AG04450 (cell line): ENCODE results near the gene POU2AF3. TPM values are rescaled to one million over a fixed set of nuclear protein-coding genes. Genes with fewer than 3 reads are reported as not detected.

ENCODE experiments used
- CTCF ChIA-PET: fragments of 300-600, 350-600 bp; formaldehyde crosslinking; extraction: SDS; loops from one replicate; lab custom pipeline; 2022; ENCODE audit warnings: antibody characterized with exemption, inconsistent platforms; lab: Charles Lee
- POLR2A ChIA-PET: fragments of 350-600 bp; formaldehyde crosslinking; extraction: SDS; loops from one replicate; lab custom pipeline; 2021; ENCODE audit warnings: antibody characterized with exemption, inconsistent platforms; lab: Yijun Ruan, JAX
- DNase-seq: peaks from one replicate; pipeline ENCODE4 v3.0.0-alpha.2; 2011; ENCODE audit warnings: low read depth, low spot score
- H3K27ac ChIP-seq: one replicate; pipeline ENCODE4 v1.5.1; 2012; ENCODE audit warnings: low read depth, low read length, control low read depth
- H3K27me3 ChIP-seq: one replicate; pipeline ENCODE4 v1.6.0; 2012; ENCODE audit warnings: low read length; ENCODE audit not compliant: control insufficient read depth, insufficient read depth
- H3K4me3 ChIP-seq: 2 replicates; pipeline ENCODE4 v1.5.1; 2011; ENCODE audit warnings: mild to moderate bottlenecking, low read depth, low read length, control low read depth
- H3K9me3 ChIP-seq: 2 replicates; pipeline ENCODE4 v1.5.1; 2012; ENCODE audit warnings: low read length; ENCODE audit not compliant: control insufficient read depth, insufficient read depth
- polyA plus RNA-seq: library from polyadenylated mRNA; depleted of rRNA; stranded (reverse); fragments of >200 nt; gene quantifications from 2 replicates; pipeline ENCODE4 v1.2.3, GENCODE V29; 2011
- TF ChIP-seq, protein P1 (sequence below): IDR thresholded peaks from 2 replicates; pipeline ENCODE4 v1.5.1; 2011; ENCODE audit warnings: low read depth, low read length, control low read depth, inconsistent platforms

Gene POU2AF3
- polyA plus RNA-seq, 1 experiment, result not detected

DNA sequence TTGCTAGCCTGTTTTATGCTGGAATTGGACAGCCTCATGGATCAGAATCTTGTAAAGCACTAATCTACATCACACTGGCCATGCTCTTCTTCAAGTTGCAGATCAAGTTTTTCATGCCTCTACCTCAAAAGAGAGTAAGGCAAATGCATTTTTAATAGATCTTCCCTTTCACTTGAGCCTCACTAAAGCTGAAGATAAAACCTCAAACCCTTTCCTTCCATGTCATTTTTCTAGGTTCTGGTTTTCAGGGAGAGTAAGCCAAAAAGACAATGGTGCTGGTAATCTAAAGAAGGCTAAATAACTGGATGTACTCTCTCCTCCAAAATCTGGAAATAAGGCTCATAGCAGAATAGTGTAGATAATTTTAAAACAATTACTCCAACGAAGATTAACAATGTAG lies 52.5 kb downstream of the POU2AF3 start:
- POLR2A ChIA-PET, result no interaction called here
- CTCF ChIA-PET, result no interaction called here
- H3K27ac ChIP-seq, result no peak overlapping the region

DNA sequence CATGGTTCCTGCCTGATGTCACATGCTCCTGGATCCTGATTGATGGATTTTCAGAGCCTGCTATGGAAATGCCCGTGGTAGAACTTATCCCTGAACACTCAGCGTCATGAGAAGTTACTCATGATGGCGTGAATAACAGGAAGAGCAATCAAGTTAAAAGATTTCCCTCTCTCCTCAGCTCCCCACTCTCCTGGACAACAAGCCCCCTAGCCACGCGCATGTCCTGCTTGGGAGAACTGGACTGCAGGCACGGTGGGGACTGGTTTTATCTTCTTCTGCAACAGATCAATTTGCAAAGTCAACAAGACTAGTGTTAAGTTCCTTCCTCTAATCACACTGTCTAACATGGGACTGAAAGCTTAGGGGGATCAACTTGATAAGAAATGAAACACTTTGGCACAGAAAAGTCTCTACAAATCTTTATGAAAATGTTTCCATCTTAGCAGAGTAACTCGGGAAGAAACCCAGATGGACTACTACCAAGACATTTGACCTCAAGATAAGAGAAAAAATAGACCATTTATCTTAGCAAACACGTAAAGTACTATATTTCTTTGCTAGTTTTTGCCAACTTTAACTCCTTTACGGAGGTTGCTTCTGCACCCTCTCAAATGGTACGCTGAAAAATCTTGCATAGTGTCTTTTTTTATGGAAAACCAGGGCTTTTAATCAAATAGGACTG lies 53.2 kb downstream of the POU2AF3 start:
- Histone ChIP-seq H3K27me3 (peaks cover 3% of the 10 kb centered on the region), H3K4me3 (no peak overlapping the region), H3K9me3 (0 out of 2 replicates have a peak, but pooled peaks cover 3% of the 10 kb centered on the region), H3K27ac (no peak overlapping the region)
- ChIA-PET POLR2A (no interaction called here), CTCF (no interaction called here)
- DNase-seq, result no peak
- TF ChIP-seq, protein P1, sequence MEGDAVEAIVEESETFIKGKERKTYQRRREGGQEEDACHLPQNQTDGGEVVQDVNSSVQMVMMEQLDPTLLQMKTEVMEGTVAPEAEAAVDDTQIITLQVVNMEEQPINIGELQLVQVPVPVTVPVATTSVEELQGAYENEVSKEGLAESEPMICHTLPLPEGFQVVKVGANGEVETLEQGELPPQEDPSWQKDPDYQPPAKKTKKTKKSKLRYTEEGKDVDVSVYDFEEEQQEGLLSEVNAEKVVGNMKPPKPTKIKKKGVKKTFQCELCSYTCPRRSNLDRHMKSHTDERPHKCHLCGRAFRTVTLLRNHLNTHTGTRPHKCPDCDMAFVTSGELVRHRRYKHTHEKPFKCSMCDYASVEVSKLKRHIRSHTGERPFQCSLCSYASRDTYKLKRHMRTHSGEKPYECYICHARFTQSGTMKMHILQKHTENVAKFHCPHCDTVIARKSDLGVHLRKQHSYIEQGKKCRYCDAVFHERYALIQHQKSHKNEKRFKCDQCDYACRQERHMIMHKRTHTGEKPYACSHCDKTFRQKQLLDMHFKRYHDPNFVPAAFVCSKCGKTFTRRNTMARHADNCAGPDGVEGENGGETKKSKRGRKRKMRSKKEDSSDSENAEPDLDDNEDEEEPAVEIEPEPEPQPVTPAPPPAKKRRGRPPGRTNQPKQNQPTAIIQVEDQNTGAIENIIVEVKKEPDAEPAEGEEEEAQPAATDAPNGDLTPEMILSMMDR, result no peak

More for the DNA sequence above, 52.5 kb downstream of the POU2AF3 start:
- no peak for DNase-seq
- Histone ChIP-seq H3K27me3 (peaks cover 3% of the 10 kb centered on the region), H3K4me3 (no peak overlapping the region), H3K9me3 (0 out of 2 replicates have a peak, but pooled peaks cover 3% of the 10 kb centered on the region)
- TF ChIP-seq, protein P1, result no peak

DNA sequence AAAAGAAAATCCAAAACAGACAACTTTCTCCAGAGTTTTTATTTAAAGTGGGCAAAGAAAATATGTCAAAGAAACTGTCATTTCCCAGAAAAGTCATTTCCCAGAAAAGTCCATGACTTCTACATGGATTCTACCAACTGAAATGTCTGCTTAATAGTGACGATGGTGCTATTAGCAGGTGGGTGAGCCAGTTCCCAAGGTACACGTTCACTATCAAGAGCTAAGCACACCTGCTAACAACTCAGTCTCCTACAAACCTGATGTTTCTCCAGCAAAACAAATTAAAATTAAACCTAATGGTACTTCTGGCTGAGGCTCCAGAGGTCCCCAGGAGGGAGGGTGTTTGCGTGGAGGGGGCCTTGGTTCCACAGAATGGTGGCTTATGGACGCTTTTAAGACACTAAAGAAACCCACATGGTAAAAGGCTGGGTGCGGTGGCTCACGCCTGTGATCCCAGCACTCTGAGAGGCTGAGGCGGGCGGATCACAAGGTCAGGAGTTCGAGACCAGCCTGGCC lies 53.9 kb downstream of the POU2AF3 start:
- POLR2A ChIA-PET, result no interaction called here
- TF ChIP-seq, protein P1, result no peak

DNA sequence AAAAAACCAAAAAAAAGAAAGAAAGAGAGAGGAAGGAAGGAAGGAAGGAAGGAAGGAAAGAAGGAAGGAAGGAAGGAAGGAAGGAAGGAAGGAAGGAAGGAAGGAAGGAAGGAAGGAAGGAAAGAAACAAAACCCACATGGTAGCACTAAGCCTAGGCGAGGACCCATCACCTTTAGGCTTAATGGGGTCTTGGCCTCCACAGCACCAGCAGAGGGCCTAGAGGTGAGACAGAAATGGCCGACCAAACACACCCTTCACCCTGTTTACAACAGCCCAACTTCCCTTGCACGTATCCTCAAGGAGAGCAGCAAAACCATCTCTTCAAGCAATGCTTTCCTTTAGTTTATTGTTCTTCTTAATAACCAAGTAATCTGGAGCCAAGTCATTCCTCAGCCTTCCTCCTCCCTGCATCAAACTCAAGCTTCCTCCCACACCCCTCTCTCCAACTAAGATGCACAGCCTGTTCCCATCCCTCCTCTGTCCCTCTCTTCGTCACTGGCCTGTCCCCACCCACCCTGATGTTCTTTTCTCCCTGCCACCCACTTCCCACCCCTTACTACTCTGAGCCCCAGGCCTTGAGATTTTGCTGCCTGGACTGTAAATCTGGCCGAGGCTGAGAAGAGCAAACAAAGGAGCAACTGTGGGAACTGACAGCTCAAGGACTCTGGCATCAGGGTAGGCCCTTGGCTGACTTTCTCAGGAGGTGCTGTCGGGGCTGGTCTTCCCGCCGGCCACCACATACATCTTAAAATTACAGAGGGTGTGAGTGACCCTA lies 54.8 kb downstream of the POU2AF3 start:
- Histone ChIP-seq H3K9me3 (0 out of 2 replicates have a peak, but pooled peaks cover 3% of the 10 kb centered on the region), H3K27me3 (peaks cover 3% of the 10 kb centered on the region), H3K4me3 (no peak overlapping the region), H3K27ac (no peak overlapping the region)
- ChIA-PET POLR2A (no interaction called here), CTCF (interaction anchor here (1.0 kb wide), 1 partner anchor 10 kb away, joined by 3 read pairs; no protein-coding TSS in a partner anchor)
- DNase-seq, result no peak
- TF ChIP-seq, protein P1, result no peak

More for the DNA sequence above, 53.9 kb downstream of the POU2AF3 start:
- CTCF ChIA-PET, result no interaction called here
- H3K4me3 ChIP-seq, result no peak overlapping the region
- H3K9me3 ChIP-seq, result 0 out of 2 replicates have a peak, but pooled peaks cover 3% of the 10 kb centered on the region
- peaks cover 3% of the 10 kb centered on the region for H3K27me3 ChIP-seq
- no peak overlapping the region for H3K27ac ChIP-seq
- no peak for DNase-seq
